DMS153 treated with DMSO at 0.1 percent for 48 hours (cell line): Measurements from ENCODE around the gene LENG8.
"Not testable (repeated sequence)": the region's sequence is repeated elsewhere in the genome, so short reads cannot be mapped to it uniquely, and the experiment has no call there.

Experiments
- DNase-seq: peaks from one replicate; lab custom pipeline; 2025; ENCODE audit not compliant: unreplicated experiment; lab: John Stamatoyannopoulos, UW

Gene LENG8

GRCh38 chr19:54439174-54439851, 9.7 kb upstream of the LENG8 start:
- DNase-seq, result no peak

GRCh38 chr19:54440641-54441040, 8.4 kb upstream of the LENG8 start:
- DNase-seq, result no peak

- DNase-seq, result no peak
Measured at GRCh38 chr19:54444737-54445136, 4.3 kb upstream of the LENG8 start.

- DNase-seq, result not testable (repeated sequence)
Measured at GRCh38 chr19:54446349-54446748, 2.6 kb upstream of the LENG8 start.

- peak; percentile 14 for DNase-seq
Measured at GRCh38 chr19:54448040-54448773, 792 bp upstream of the LENG8 start.

- DNase-seq, result no peak
Measured at GRCh38 chr19:54449701-54450069, 686 bp downstream of the LENG8 start.

- DNase-seq, result no peak
Measured at GRCh38 chr19:54451331-54451871, 2.4 kb downstream of the LENG8 start.

GRCh38 chr19:54451997-54452396, 3.0 kb downstream of the LENG8 start:
- DNase-seq, result no peak

- DNase-seq, result no peak
Measured at GRCh38 chr19:54452626-54453025, 3.6 kb downstream of the LENG8 start.

GRCh38 chr19:54453921-54454780, 5.2 kb downstream of the LENG8 start:
- no peak for DNase-seq

- DNase-seq, result no peak
Measured at GRCh38 chr19:54454781-54455675, 6.0 kb downstream of the LENG8 start.

- DNase-seq, result no peak
Measured at GRCh38 chr19:54455786-54456422, 6.9 kb downstream of the LENG8 start.

- DNase-seq, result no peak
Measured at GRCh38 chr19:54456423-54457373, 7.7 kb downstream of the LENG8 start.

- no peak for DNase-seq
Measured at GRCh38 chr19:54457773-54458647, 9.0 kb downstream of the LENG8 start.

- DNase-seq, result no peak
Measured at GRCh38 chr19:54458648-54459281, 9.8 kb downstream of the LENG8 start.

GRCh38 chr19:54459282-54460229, 10.6 kb downstream of the LENG8 start:
- DNase-seq, result no peak
